H1 (cell line): Measurements from ENCODE around the gene ARF6.

Source experiments
- ATF3 ChIP-seq: IDR thresholded peaks from 2 replicates; pipeline ENCODE4 v1.6.1; 2011; ENCODE audit warnings: low read depth, mild to moderate bottlenecking, low read length; ENCODE audit not compliant: insufficient read depth
- E2F6 ChIP-seq: IDR thresholded peaks from 2 replicates; pipeline ENCODE4 v1.6.1; 2012; ENCODE audit warnings: inconsistent platforms
- POLR2A ChIP-seq, 2 experiments: IDR thresholded peaks; 1 replicate in 1 of 2; 2 replicates in 1 of 2; pipeline ENCODE4 v1.6.1; 2011; ENCODE audit warnings: low read depth in 2 of 2, low read length in 2 of 2, mild to moderate bottlenecking in 2 of 2; ENCODE audit errors: control extremely low read depth in 1 of 2
- SIX5 ChIP-seq: IDR thresholded peaks from 2 replicates; pipeline ENCODE4 v1.6.1; 2011; ENCODE audit warnings: mild to moderate bottlenecking, low read depth, low read length
- USF2 ChIP-seq: IDR thresholded peaks from 2 replicates; pipeline ENCODE4 v1.6.1; 2011; ENCODE audit warnings: low read length, improper control_type of control experiment
- ZNF274 ChIP-seq: IDR thresholded peaks from 2 replicates; pipeline ENCODE4 v1.7.0; 2012; ENCODE audit warnings: low read length, borderline replicate concordance; ENCODE audit errors: extremely low read depth

GRCh38 chr14:49924852-49925251 is 32.0 kb downstream of the ARF6 start:
- TF ChIP-seq E2F6 (no peak), POLR2A (IDR thresholded peaks at IDR 0.05; ENCODE audit: control extremely low read depth in 1 of 2, low read depth in 2 of 2, low read length in 2 of 2) (no peak), SIX5 (no peak), ZNF274 (no peak), ATF3 (no peak), USF2 (no peak)
